Activated T-helper 2 cell treated with anti-CD3 and anti-CD28 coated beads, Interferon-gamma antibody, Interleukin-2, Interleukin-4, amounts not matched to agents 10 μg/mL and 5 μg/mL and 100 μg/mL, durations not matched to agents 14 hours and 24 hours and 36 hours (primary cell): ENCODE results near the gene SLC8B1. TPM values are rescaled to one million over a fixed set of nuclear protein-coding genes. Genes with fewer than 3 reads are reported as not detected.

Source experiments
- DNase-seq: peaks from one replicate; pipeline ENCODE4 v3.0.0; 2021; ENCODE audit warnings: low spot score
- H3K27ac Mint-ChIP-seq: one replicate; pipeline ENCODE4 v1.8.0; 2021; ENCODE audit warnings: mixed read lengths
- H3K27me3 Mint-ChIP-seq: one replicate; pipeline ENCODE4 v1.8.0; 2021; ENCODE audit warnings: low read depth, mixed read lengths
- H3K36me3 Mint-ChIP-seq: one replicate; pipeline ENCODE4 v1.8.0; 2021; ENCODE audit warnings: low read depth, mixed read lengths
- H3K4me1 Mint-ChIP-seq: one replicate; pipeline ENCODE4 v1.8.0; 2021; ENCODE audit warnings: low read depth, mixed read lengths
- H3K4me3 Mint-ChIP-seq: one replicate; pipeline ENCODE4 v1.8.0; 2021; ENCODE audit warnings: low read depth, mild to moderate bottlenecking, moderate library complexity, mixed read lengths
- H3K9me3 Mint-ChIP-seq: one replicate; pipeline ENCODE4 v1.8.0; 2021; ENCODE audit warnings: mixed read lengths
- intact Hi-C: fragments of 100-400 bp; cut with micrococcal nuclease; formaldehyde crosslinking; loops from one replicate; pipeline ENCODE4 v1.15.1; 2023
- total RNA-seq: library from RNA; stranded (reverse); gene quantifications from 2 replicates; pipeline ENCODE4 v1.2.3, GENCODE V29; 2022

The SLC8B1 gene
- total RNA-seq, 1 donor from 2014 or later = 20.8 TPM

GRCh38 chr12:113249546-113249945, 85.4 kb downstream of the SLC8B1 start:
- Mint-ChIP-seq H3K4me1 (peaks cover 3% of the 10 kb centered on the region), H3K9me3 (peaks cover 7% of the 10 kb centered on the region), H3K4me3 (no peak overlapping the region), H3K27me3 (no peaks in the 10 kb centered on the region), H3K27ac (no peak overlapping the region), H3K36me3 (peaks cover 45% of the 10 kb centered on the region)
- intact Hi-C loops = no loop called here
- DNase-seq = no peak

- peaks cover 5% of the 10 kb centered on the region for H3K4me1 Mint-ChIP-seq
- no peaks in the 10 kb centered on the region for H3K27me3 Mint-ChIP-seq
- peaks cover 7% of the 10 kb centered on the region for H3K9me3 Mint-ChIP-seq
- H3K36me3 Mint-ChIP-seq = peaks cover 43% of the 10 kb centered on the region
- H3K27ac Mint-ChIP-seq = no peak overlapping the region
- no peak overlapping the region for H3K4me3 Mint-ChIP-seq
- intact Hi-C loops = no loop called here
- no peak for DNase-seq
Observed at GRCh38 chr12:113248842-113249435, 86.0 kb downstream of the SLC8B1 start.

Other genes with a start within 250 kb of the SLC8B1 start
- gene RASAL1, start 199.3 kb downstream of the SLC8B1 start, total RNA-seq = 2.2 TPM in 2 replicates
- 0.14 TPM in 1 of 2 replicates, not detected in the other for gene CFAP73, start 185.4 kb downstream of the SLC8B1 start, total RNA-seq
- 115 and 118 TPM in 2 replicates for gene DDX54, start 149.6 kb downstream of the SLC8B1 start, total RNA-seq
- 26.8 and 27.2 TPM in 2 replicates for gene RITA1, start 149.4 kb downstream of the SLC8B1 start, total RNA-seq
- 44.9 and 47.5 TPM in 2 replicates for gene TPCN1, start 113.6 kb downstream of the SLC8B1 start, total RNA-seq
- 16.2 and 18.6 TPM in 2 replicates for gene PLBD2, start 23.5 kb upstream of the SLC8B1 start, total RNA-seq
- not detected in 2 replicates for gene SDS, start 68.8 kb upstream of the SLC8B1 start, total RNA-seq
- 0.46 and 0.67 TPM in 2 replicates for gene SDSL, start 87.3 kb upstream of the SLC8B1 start, total RNA-seq
- not detected in 2 replicates for gene LHX5, start 136.8 kb upstream of the SLC8B1 start, total RNA-seq